Esophagus muscularis mucosa (tissue), 3 donors: ENCODE results near the gene TBX2.

ENCODE experiments used
- POLR2A ChIP-seq: fragments of 450-650 bp; IDR thresholded peaks from one replicate; pipeline ENCODE4 v1.6.1; 2017; ENCODE audit warnings: antibody characterized with exemption, moderate library complexity, mild to moderate bottlenecking, low read depth
- TF ChIP-seq, protein P1 (sequence below), 3 experiments: fragments of 200-600 bp in 2 of 3; fragments of 450-650 bp in 1 of 3; sonication (generic) in 2 of 3; IDR thresholded peaks; one replicate each; pipeline ENCODE4 v1.5.1; 2017 to 2019; ENCODE audit warnings: antibody characterized with exemption in 3 of 3, mild to moderate bottlenecking in 2 of 3, moderate library complexity in 1 of 3

GRCh38 chr17:61442878-61443474, 43.3 kb downstream of the TBX2 start:
- no peak for TF ChIP-seq POLR2A
- TF ChIP-seq, protein P1, sequence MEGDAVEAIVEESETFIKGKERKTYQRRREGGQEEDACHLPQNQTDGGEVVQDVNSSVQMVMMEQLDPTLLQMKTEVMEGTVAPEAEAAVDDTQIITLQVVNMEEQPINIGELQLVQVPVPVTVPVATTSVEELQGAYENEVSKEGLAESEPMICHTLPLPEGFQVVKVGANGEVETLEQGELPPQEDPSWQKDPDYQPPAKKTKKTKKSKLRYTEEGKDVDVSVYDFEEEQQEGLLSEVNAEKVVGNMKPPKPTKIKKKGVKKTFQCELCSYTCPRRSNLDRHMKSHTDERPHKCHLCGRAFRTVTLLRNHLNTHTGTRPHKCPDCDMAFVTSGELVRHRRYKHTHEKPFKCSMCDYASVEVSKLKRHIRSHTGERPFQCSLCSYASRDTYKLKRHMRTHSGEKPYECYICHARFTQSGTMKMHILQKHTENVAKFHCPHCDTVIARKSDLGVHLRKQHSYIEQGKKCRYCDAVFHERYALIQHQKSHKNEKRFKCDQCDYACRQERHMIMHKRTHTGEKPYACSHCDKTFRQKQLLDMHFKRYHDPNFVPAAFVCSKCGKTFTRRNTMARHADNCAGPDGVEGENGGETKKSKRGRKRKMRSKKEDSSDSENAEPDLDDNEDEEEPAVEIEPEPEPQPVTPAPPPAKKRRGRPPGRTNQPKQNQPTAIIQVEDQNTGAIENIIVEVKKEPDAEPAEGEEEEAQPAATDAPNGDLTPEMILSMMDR (IDR thresholded peaks at IDR 0.05): no peak
